H1 (cell line): Measurements from ENCODE around the gene KCNB1. TPM values are rescaled to one million over a fixed set of nuclear protein-coding genes. Genes with fewer than 3 reads are reported as not detected.

ENCODE experiments used
- CTCF ChIA-PET: fragments of 300-600 bp; sonication (Branson Sonifier 250); formaldehyde crosslinking; loops from one replicate; lab custom pipeline; 2021; ENCODE audit not compliant: partially characterized antibody; lab: Charles Lee
- POLR2A ChIA-PET: fragments of 300-600 bp; sonication (Branson Sonifier 250); formaldehyde crosslinking; loops from one replicate; lab custom pipeline; 2021; ENCODE audit warnings: inconsistent platforms; ENCODE audit not compliant: partially characterized antibody; lab: Charles Lee
- DNase-seq, 2 experiments: peaks; one replicate each; pipeline versions ENCODE4 v3.0.0 to v3.0.0-alpha.2; 2010 to 2022; ENCODE audit warnings: low spot score in 2 of 2, low read depth in 1 of 2, mixed read lengths in 1 of 2
- FAIRE-seq: peaks from 2 replicates; lab custom pipeline; 2011; peaks lifted over from hg19 to GRCh38; lab: Jason Lieb, UNC
- H2AFZ ChIP-seq: 2 replicates; pipeline ENCODE4 v1.8.1; 2012; ENCODE audit warnings: low read length, inconsistent platforms
- H2AK5ac ChIP-seq: 2 replicates; pipeline ENCODE4 v1.6.1; 2013; ENCODE audit warnings: low read depth, low read length
- H2BK120ac ChIP-seq: replicated peaks from 2 replicates; pipeline ENCODE3; 2013; ENCODE audit warnings: low read depth, low read length, inconsistent platforms
- H2BK12ac ChIP-seq: 2 replicates; pipeline ENCODE4 v1.6.1; 2013; ENCODE audit warnings: low read depth, low read length
- H2BK15ac ChIP-seq: 2 replicates; pipeline ENCODE4 v1.6.1; 2013; ENCODE audit warnings: low read length
- H2BK20ac ChIP-seq: 2 replicates; pipeline ENCODE4 v1.6.1; 2013; ENCODE audit warnings: low read length
- H2BK5ac ChIP-seq: 2 replicates; pipeline ENCODE4 v1.6.1; 2013; ENCODE audit warnings: low read depth, low read length
- H3K14ac ChIP-seq: 2 replicates; pipeline ENCODE4 v1.6.1; 2013; ENCODE audit warnings: inconsistent platforms; ENCODE audit not compliant: insufficient read length
- H3K18ac ChIP-seq: 2 replicates; pipeline ENCODE4 v1.6.1; 2013; ENCODE audit warnings: low read length; ENCODE audit errors: extremely low read depth
- H3K23ac ChIP-seq: 2 replicates; pipeline ENCODE4 v1.6.1; 2013; ENCODE audit warnings: inconsistent platforms; ENCODE audit not compliant: insufficient read length
- H3K23me2 ChIP-seq: 2 replicates; pipeline ENCODE4 v1.6.1; 2013; ENCODE audit warnings: low read depth, low read length
- H3K27ac ChIP-seq: 2 replicates; pipeline ENCODE4 v1.6.1; 2011; ENCODE audit warnings: low read depth, low read length, inconsistent platforms
- H3K27me3 ChIP-seq, 4 experiments: replicated peaks in 1 of 4; 1 replicate in 1 of 4; 2 replicates in 3 of 4; pipeline versions ENCODE4 v1.6.1 to v1.8.1; 2011 to 2013; ENCODE audit warnings: low read length in 3 of 4, mild to moderate bottlenecking in 3 of 4, inconsistent platforms in 2 of 4, mixed read lengths in 2 of 4, moderate library complexity in 1 of 4; ENCODE audit not compliant: control insufficient read depth in 3 of 4, insufficient read depth in 3 of 4; ENCODE audit errors: extremely low read depth in 1 of 4
- H3K36me3 ChIP-seq, 4 experiments: 2 replicates each; pipeline versions ENCODE4 v1.6.1 to v1.8.1; 2011 to 2013; ENCODE audit warnings: mild to moderate bottlenecking in 4 of 4, low read length in 3 of 4, moderate library complexity in 2 of 4, control low read depth in 1 of 4, inconsistent platforms in 1 of 4; ENCODE audit not compliant: insufficient read depth in 4 of 4, control insufficient read depth in 2 of 4
- H3K4ac ChIP-seq: replicated peaks from 2 replicates; pipeline ENCODE3; 2013; ENCODE audit warnings: low read length, low read depth, mixed read lengths, inconsistent platforms; ENCODE audit not compliant: insufficient read length
- H3K4me1 ChIP-seq, 4 experiments: replicated peaks in 1 of 4; 1 replicate in 1 of 4; 2 replicates in 3 of 4; pipeline versions ENCODE4 v1.6.1 to v1.8.1; 2011 to 2013; ENCODE audit warnings: low read length in 3 of 4, inconsistent platforms in 2 of 4, mixed read lengths in 1 of 4; ENCODE audit not compliant: insufficient read depth in 4 of 4, control insufficient read depth in 3 of 4
- H3K4me2 ChIP-seq, 2 experiments: 2 replicates each; pipeline versions ENCODE4 v1.6.1 to v1.8.1; 2011 to 2013; ENCODE audit warnings: low read depth in 2 of 2, low read length in 2 of 2, control low read depth in 1 of 2, inconsistent platforms in 1 of 2, mild to moderate bottlenecking in 1 of 2; ENCODE audit not compliant: insufficient read depth in 1 of 2
- H3K4me3 ChIP-seq, 4 experiments: fragments of 200-600, 300-600 bp in 1 of 4; sonication (generic), shearing (Covaris generic), sonication (Bioruptor Twin) in 1 of 4; 2 replicates each; pipeline versions ENCODE4 v1.5.1 to v1.8.1; 2011 to 2016; ENCODE audit warnings: low read length in 4 of 4, low read depth in 3 of 4, control low read depth in 2 of 4, inconsistent platforms in 2 of 4, mild to moderate bottlenecking in 2 of 4, mixed read lengths in 1 of 4, moderate library complexity in 1 of 4; ENCODE audit not compliant: insufficient read depth in 2 of 4; ENCODE audit errors: extremely low read depth in 1 of 4
- H3K56ac ChIP-seq: replicated peaks from 2 replicates; pipeline ENCODE3; 2013; ENCODE audit warnings: low read depth, mild to moderate bottlenecking, mixed read lengths, low read length, inconsistent platforms; ENCODE audit not compliant: insufficient read length
- H3K79me1 ChIP-seq: 2 replicates; pipeline ENCODE4 v1.6.1; 2013; ENCODE audit warnings: low read depth, low read length, control low read depth
- H3K79me2 ChIP-seq, 2 experiments: 2 replicates each; pipeline versions ENCODE4 v1.6.1 to v1.8.1; 2012 to 2013; ENCODE audit warnings: low read length in 2 of 2, mild to moderate bottlenecking in 2 of 2, inconsistent platforms in 1 of 2; ENCODE audit not compliant: insufficient read depth in 2 of 2, control insufficient read depth in 1 of 2
- H3K9ac ChIP-seq, 4 experiments: replicated peaks in 1 of 4; 1 replicate in 1 of 4; 2 replicates in 3 of 4; pipeline versions ENCODE4 v1.6.1 to v1.8.1; 2011 to 2013; ENCODE audit warnings: low read depth in 3 of 4, low read length in 3 of 4, control low read depth in 2 of 4, mild to moderate bottlenecking in 2 of 4, moderate library complexity in 2 of 4, inconsistent platforms in 1 of 4; ENCODE audit errors: extremely low read depth in 1 of 4
- H3K9me3 ChIP-seq, 2 experiments: 2 replicates each; pipeline versions ENCODE4 v1.6.1 to v1.8.1; 2012 to 2013; ENCODE audit warnings: mild to moderate bottlenecking in 2 of 2, moderate library complexity in 2 of 2, control low read depth in 1 of 2, inconsistent platforms in 1 of 2, low read depth in 1 of 2, low read length in 1 of 2, mixed read lengths in 1 of 2; ENCODE audit not compliant: insufficient read depth in 2 of 2
- H4K20me1 ChIP-seq, 2 experiments: replicated peaks in 1 of 2; 2 replicates each; pipeline versions ENCODE3 to v1.8.1; 2011 to 2013; ENCODE audit warnings: inconsistent platforms in 2 of 2, low read length in 2 of 2, mild to moderate bottlenecking in 1 of 2; ENCODE audit not compliant: insufficient read depth in 2 of 2, control insufficient read depth in 1 of 2
- H4K5ac ChIP-seq: 2 replicates; pipeline ENCODE4 v1.6.1; 2013; ENCODE audit warnings: low read length, low read depth, mixed read lengths, inconsistent platforms; ENCODE audit not compliant: insufficient read length
- H4K8ac ChIP-seq: 2 replicates; pipeline ENCODE4 v1.8.0; 2013; ENCODE audit warnings: mild to moderate bottlenecking, moderate library complexity, low read length, inconsistent platforms; ENCODE audit not compliant: insufficient read depth; ENCODE audit errors: extremely low read depth
- H4K91ac ChIP-seq: replicated peaks from 2 replicates; pipeline ENCODE3; 2013; ENCODE audit warnings: low read length, mixed read lengths, inconsistent platforms; ENCODE audit not compliant: insufficient read length
- CHD1 ChIP-seq: IDR thresholded peaks from 2 replicates; pipeline ENCODE4 v1.6.1; 2012; ENCODE audit warnings: low read depth, low read length, improper control_type of control experiment
- KDM1A ChIP-seq: fragments of 200-600, 300-600 bp; sonication (generic); IDR thresholded peaks from 2 replicates; pipeline ENCODE4 v1.7.1; 2016; ENCODE audit warnings: mild to moderate bottlenecking, low read length, borderline replicate concordance
- WGBS, 2 experiments: shearing (Covaris generic) in 1 of 2; methylation state at CpG; one replicate each; pipeline versions ENCODE4 v1.1.6 to v1.1.7; 2013 to 2015; ENCODE audit warnings: low lambda C conversion rate in 2 of 2, mixed read lengths in 2 of 2, inconsistent platforms in 1 of 2, low coverage in 1 of 2, missing lambda C conversion rate in 1 of 2; ENCODE audit not compliant: insufficient replicate concordance in 2 of 2, insufficient coverage in 1 of 2, insufficient read length in 1 of 2; ENCODE audit errors: extremely low coverage in 1 of 2, missing lambda C conversion rate in 1 of 2; 5-methylcytosine and 5-hydroxymethylcytosine counted together
- polyA plus RNA-seq, 7 experiments: library from polyadenylated mRNA; depleted of rRNA in 3 of 7; stranded (reverse) in 5 of 7; unstranded in 2 of 7; fragments of >200 nt in 5 of 7; fragments of 200-250 nt in 2 of 7; gene quantifications; 1 replicate in 5 of 7; 2 replicates in 1 of 7; 4 replicates in 1 of 7; pipeline versions ENCODE4 v1.2.1 to v1.2.3, GENCODE V29; 2011 to 2013; ENCODE audit warnings: missing spikeins in 2 of 7, mixed read lengths in 2 of 7
- total RNA-seq: library from RNA; stranded (reverse); fragmentation: NEBNext Ultra II Directional; extraction: Animal tissue kit (Norgen Biotek cat#: 25700); gene quantifications from 2 replicates; pipeline ENCODE4 v1.2.1, GENCODE V29; 2021

Gene KCNB1
- total and polyA plus RNA-seq, 2 of the 8 experiments (the other 6 are each of a cell fraction or from before 2014, with no cell fraction given), result 0.58 to 0.67 TPM

DNA sequence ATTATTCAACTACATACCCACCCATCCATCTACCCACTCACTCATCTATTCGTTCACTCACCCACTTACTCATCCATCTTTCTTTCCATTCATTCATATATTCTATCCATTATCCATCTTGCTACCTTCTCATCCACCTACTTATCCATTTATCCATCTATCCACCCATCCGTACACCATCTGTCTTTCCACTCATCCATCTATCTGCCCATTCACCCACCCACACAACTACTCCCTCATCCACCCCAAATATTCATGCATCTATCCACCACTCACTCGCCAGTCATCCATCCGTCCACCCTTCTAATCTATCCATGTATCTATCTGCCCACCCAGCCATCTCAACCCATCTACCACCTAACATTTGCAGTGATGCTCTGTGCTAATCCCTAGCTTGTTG, 13.6 kb upstream of the KCNB1 start:
- POLR2A ChIA-PET, result interaction anchor here (1.6 kb wide), 1 partner anchor 10 kb away, joined by 5 read pairs; no protein-coding TSS in a partner anchor
- Histone ChIP-seq H3K14ac (no peak overlapping the region), H3K27ac (no peak overlapping the region), H2BK120ac (no peak overlapping the region), H2BK20ac (no peak overlapping the region), H2BK12ac (no peak overlapping the region), H3K23ac (no peak overlapping the region), H3K4ac (no peak overlapping the region), H2AFZ (no peak overlapping the region), H4K20me1 (no peaks in the 10 kb centered on the region), H2BK15ac (no peak overlapping the region), H4K5ac (no peak overlapping the region), H3K27me3 (no peaks in the 10 kb centered on the region), H3K79me1 (no peaks in the 10 kb centered on the region), H3K23me2 (peaks cover 6% of the 10 kb centered on the region; the same call in 1 of the 2 replicates), H3K56ac (no peak overlapping the region), H3K36me3 (no peaks in the 10 kb centered on the region), H3K4me2 (no peak overlapping the region), H3K4me1 (no peaks in the 10 kb centered on the region; a peak in 1 of 7 replicates), H3K9me3 (0 out of 4 replicates have a peak, but pooled peaks cover 0 to 2% of the 10 kb centered on the region in 2 experiments), H2BK5ac (no peak overlapping the region), H3K4me3 (no peak overlapping the region), H4K8ac (no peak overlapping the region), H4K91ac (no peak overlapping the region), H3K9ac (no peak overlapping the region), H2AK5ac (no peak overlapping the region), H3K18ac (no peak overlapping the region), H3K79me2 (no peaks in the 10 kb centered on the region)
- WGBS, 2 experiments, result 87 to 100% methylated on average over 2 to 4 of the region's 4 CpGs
- no peak for FAIRE-seq
- no peak for DNase-seq
- CTCF ChIA-PET, result interaction anchor here (0.9 to 6.0 kb wide), 6 partner anchors 11 to 178 kb away, joined by 3 to 47 read pairs (median 22); no protein-coding TSS in a partner anchor
- TF ChIP-seq KDM1A (no peak), CHD1 (no peak)
